GM12873 (cell line): Measurements from ENCODE around the gene ANGPTL4.

Experiments
- CTCF ChIP-seq: IDR thresholded peaks from 2 replicates; pipeline ENCODE4 v1.5.1; 2012; ENCODE audit warnings: low read depth, mild to moderate bottlenecking, moderate library complexity, low read length, control low read depth; ENCODE audit not compliant: insufficient read depth; ENCODE audit errors: missing control alignments

ANGPTL4 gene

DNA sequence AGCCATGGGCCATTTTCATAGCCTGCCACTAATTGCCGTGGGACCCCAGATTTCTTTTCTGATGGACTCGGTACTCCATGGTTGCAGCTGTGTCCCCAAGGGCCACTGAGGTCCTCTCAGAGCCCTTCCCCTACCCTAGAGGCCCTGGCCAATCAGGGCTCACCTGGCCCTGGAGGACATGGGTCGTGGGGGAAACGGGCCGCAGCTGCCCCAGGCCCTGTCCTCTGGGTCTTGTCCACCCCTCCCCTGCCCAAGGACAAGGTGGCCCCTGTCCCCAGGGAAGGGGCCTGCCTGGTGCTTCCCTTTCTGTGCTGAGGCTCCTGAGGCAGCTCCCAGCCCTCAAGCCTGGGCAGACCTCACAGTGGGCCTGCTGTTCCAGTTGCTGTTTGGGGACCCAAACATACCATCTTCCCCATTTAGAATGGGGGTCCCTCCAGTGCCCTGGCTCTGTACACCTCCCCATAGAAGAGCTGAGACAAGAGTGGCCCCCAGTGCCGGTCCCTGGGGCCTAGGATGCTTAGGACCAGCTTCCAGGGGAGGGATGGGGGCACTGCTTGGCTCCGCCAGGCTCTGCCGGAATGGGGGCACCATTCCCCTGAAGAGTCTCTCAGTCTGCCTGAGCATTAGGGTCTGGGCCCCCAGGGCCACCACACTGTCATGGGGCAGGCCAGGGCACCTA lies 29.4 kb downstream of the ANGPTL4 start:
- TF ChIP-seq CTCF = no peak

DNA sequence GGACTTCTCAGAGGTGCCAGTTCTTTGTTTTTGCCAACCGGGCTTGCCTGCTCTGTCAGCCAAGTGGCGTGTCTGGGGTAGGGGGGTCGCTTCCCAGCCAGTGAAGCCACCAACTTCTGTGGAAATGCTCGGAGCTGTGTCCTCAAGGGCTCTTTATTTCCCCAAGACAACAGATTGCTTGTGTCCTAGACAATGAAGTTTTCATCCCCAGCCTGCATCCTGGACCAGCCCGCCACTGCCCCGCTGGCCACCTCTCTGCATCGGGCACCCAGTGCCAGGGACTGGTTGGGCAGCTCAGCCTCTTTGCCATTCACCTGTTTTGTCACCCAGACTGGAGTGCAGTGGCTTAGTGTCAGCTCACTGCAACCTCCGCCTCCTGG lies 29.9 kb downstream of the ANGPTL4 start:
- no peak for TF ChIP-seq CTCF

GRCh38 chr19:8395621-8396082 lies 31.7 kb downstream of the ANGPTL4 start:
- no peak for TF ChIP-seq CTCF

- TF ChIP-seq CTCF = no peak
Measured at GRCh38 chr19:8396185-8396562, 32.2 kb downstream of the ANGPTL4 start.

- peak; percentile 78 for TF ChIP-seq CTCF
Measured at GRCh38 chr19:8396563-8397203, 32.7 kb downstream of the ANGPTL4 start.

DNA sequence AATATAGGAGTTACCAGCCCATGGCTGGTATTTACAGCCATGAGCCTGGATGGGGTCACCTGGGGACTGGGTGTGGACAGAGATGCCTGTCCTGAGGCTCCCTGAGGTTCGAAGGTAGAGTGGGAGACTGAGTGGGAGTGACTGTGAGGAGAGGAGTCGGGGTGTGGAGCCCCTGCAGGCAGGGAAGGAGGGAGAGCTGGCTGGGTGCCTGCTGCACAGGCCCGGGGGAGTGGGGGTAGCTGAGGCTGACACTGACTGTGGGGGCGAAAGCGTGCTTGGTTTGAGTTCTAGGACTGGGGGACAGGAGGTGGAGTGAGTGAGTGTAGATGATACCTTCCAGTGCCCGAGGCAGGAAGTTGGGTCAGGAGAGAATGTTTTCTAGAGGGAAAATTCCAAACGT lies 33.3 kb downstream of the ANGPTL4 start:
- TF ChIP-seq CTCF = no peak

DNA sequence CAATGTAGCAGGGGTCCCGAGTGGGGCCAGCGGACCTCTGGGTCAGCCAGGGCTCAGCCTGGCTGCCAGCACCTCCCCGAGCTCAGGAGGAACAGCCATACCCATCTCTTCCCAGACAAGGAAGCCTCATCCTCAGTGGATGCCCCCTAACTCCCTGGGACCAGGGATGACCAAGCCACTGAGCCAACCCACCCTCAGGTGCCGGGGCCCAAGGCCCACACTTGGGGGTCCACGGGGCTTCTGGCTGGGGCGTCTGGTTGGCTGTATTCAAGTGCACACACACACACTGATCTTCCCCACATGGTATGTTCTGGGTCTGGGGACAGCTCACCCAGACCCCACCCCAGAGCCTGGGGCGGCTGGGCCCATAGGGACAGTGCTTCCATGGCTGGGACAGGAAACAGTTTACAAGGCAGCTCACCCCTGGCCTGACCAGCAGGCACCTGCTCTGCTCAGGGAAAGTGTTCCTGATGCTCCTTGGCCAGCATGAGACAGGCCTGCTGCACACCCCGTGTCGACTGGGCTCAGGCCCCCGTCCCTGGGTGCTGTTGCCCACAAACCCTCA lies 33.9 kb downstream of the ANGPTL4 start:
- TF ChIP-seq CTCF = no peak
